CD4-positive, alpha-beta T cell treated with Interferon alpha-2 for 1 hour (primary cell): ENCODE results near the gene MS4A6A.

Experiments used
- DNase-seq, 2 donors: peaks; one replicate each; pipeline ENCODE4 v3.0.0-alpha.2; 2020 to 2022

MS4A6A gene

GRCh38 chr11:60127311-60127811 is 55.5 kb downstream of the MS4A6A start:
- no peak for DNase-seq

GRCh38 chr11:60125956-60126585 is 56.8 kb downstream of the MS4A6A start:
- DNase-seq: no peak

- DNase-seq: no peak
Measured at GRCh38 chr11:60124802-60125432, 58.0 kb downstream of the MS4A6A start.
